Coronary artery (tissue), 2 donors: Measurements from ENCODE around the gene TTC7B.
A peak's percentile ranks its signal among the peaks of the same experiment; 100 is the strongest.

Experiments used
- DNase-seq: peaks from one replicate; pipeline ENCODE4 v3.0.0-alpha.2; 2017; ENCODE audit warnings: low spot score
- H3K27ac ChIP-seq, 2 donors: fragments of 200-600 bp; sonication (generic); one replicate each; pipeline ENCODE4 v1.5.1; 2016 to 2019
- H3K4me3 ChIP-seq: fragments of 200-600 bp; sonication (generic); 2 replicates; pipeline ENCODE4 v1.5.1; 2016; ENCODE audit warnings: mild to moderate bottlenecking, moderate library complexity
- CTCF ChIP-seq: fragments of 200-600 bp; sonication (generic); IDR thresholded peaks from one replicate; pipeline ENCODE4 v1.5.1; 2019; ENCODE audit warnings: antibody characterized with exemption

Gene TTC7B

DNA sequence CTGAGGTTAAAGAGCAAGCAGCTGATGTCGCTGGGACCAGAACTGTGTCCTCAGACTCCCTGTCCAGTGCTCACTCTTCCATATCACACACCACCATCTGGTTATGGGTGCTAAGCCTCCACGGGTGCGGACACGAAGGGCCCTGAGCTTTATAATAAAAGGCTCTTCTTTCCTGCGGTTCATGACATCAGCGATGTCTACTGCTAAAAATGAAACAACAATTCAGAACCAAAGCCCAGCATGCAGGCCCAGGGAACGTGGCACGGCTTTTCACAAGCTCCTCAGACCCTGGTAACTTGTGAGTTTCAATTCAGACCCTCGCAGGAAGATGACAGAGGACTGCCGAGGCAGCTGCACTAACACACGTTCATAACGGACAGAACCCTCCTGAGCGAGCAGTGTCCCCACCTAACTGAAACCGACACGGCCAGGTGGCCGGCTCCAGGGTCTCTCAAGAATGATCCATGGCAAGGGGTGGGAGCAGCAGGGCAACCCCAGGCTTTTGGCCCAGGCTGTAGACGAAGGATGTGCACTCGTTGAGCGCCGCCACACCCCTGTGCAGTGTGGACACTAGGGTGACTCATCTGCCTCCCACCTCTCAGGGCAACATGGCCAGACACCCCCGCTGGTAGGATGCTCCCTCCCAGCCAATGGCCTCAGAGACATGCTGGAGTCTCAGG lies 239.1 kb downstream of the TTC7B start:
- no peak for TF ChIP-seq CTCF
- H3K27ac ChIP-seq, result peak overlapping the region in 1 of 2 donors; percentile 24
- DNase-seq, result no peak
- no peak overlapping the region for H3K4me3 ChIP-seq

- H3K27ac ChIP-seq, result peak overlapping the region in 1 of 2 donors; percentile 24
- no peak for TF ChIP-seq CTCF
Measured at GRCh38 chr14:90576581-90576980, 239.6 kb downstream of the TTC7B start.

GRCh38 chr14:90575781-90576180 lies 240.4 kb downstream of the TTC7B start:
- no peak for DNase-seq
- TF ChIP-seq CTCF, result no peak
- no peak overlapping the region for H3K4me3 ChIP-seq
- no peak overlapping the region for H3K27ac ChIP-seq

More at GRCh38 chr14:90576581-90576980, 239.6 kb downstream of the TTC7B start:
- no peak for DNase-seq
- H3K4me3 ChIP-seq, result no peak overlapping the region

- TF ChIP-seq CTCF, result no peak
- Histone ChIP-seq H3K27ac (no peak overlapping the region), H3K4me3 (no peak overlapping the region)
- DNase-seq, result no peak
Measured at GRCh38 chr14:90575336-90575735, 240.9 kb downstream of the TTC7B start.

DNA sequence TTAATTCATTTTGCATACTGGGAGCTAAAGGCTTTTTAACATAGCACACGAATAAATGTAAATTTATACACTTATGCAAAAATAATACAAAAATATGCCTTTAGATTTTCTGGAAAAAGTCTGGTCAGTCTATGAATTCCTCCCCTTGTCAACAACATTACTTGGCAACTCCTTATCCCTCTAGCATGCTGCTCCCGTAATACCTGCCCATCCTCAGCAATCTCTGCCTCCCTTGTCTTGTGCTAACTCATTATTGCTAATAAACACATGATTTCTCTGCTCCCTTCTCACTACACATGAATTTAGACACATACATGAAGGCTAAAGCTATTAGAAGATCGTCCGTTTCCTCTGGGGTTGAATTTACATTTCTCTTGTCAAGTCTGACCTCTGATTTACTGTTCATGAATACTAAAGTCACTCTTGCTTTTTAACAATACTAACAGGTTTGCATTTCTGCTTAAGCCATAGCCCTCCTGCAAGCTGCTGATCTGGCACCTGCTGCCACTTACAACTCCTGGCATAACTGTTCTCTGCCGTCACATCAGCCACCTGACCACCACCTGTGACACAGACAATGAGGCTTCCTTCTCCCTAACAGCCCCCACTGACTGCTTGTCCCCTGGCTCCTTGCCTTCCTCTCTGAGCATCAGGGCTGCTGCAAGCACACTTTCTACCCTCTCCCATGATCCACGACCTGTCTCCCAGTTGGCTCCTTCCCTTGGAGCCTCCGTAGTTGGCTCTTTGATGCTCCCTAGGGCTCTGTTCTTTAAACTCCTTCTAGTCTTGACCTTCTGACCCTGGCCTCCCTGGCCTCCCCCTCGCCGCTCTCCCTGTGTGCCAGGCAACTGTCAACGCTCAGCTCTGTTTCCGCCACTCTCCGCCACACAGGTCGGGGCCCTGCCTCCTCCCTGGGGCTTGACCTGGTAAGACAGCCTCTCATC lies 241.8 kb downstream of the TTC7B start:
- no peak overlapping the region for H3K4me3 ChIP-seq
- DNase-seq, result no peak
- TF ChIP-seq CTCF, result no peak
- no peak overlapping the region for H3K27ac ChIP-seq

DNA sequence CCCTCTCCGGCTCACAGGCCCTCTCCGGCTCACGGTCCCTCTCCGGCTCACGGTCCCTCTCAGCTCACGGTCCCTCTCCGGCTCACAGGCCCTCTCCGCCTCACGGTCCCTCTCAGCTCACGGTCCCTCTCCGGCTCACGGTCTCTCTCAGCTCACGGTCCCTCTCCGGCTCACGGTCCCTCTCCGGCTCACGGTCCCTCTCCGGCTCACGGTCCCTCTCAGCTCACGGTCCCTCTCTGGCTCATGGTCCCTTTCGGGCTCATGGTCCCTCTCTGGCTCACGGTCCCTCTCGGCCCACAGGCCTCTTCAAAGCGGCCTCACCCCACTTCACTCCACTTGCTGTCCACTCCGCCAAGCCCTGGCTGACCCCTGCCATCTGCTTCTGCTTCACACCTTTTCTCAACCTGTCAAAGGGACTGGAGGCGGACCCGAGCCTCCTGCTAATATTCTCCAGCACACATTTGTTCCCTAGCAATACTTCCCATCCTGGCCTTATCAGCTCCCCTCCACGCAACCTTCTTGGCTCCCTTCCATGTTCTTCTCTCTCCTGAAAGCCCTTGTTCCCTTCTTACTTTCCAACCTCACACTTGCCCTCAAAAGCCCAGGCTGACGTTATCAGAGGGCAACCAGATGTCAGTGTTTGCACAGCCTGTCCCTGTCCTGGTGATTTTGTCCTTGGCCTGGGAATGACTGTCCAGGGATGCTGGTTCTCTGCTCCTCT lies 242.7 kb downstream of the TTC7B start:
- Histone ChIP-seq H3K27ac (no peak overlapping the region), H3K4me3 (no peak overlapping the region)
- no peak for DNase-seq
- TF ChIP-seq CTCF, result no peak
